IMR-90 (cell line): ENCODE data around the gene STK25. TPM values are rescaled to one million over a fixed set of nuclear protein-coding genes. Genes with fewer than 3 reads are reported as not detected.

ENCODE experiments used
- ATAC-seq: fragments of 200-7000 bp; cut with Tn5 transposase; 2 replicates; pipeline ENCODE4 v1.9.1; 2020; ENCODE audit warnings: low read depth, mild to moderate bottlenecking, moderate library complexity
- BruUV-seq: library from RNA; stranded (reverse); fragments of 400-500 nt; replicated peaks from 2 replicates; lab custom pipeline; 2021; lab: Mats Ljungman, UMichigan
- CTCF ChIA-PET: fragments of 300-600 bp; formaldehyde crosslinking; extraction: SDS; loops from one replicate; lab custom pipeline; 2021; ENCODE audit warnings: antibody characterized with exemption; lab: Yijun Ruan, JAX
- POLR2A ChIA-PET: fragments of 300-600 bp; sonication (Branson Sonifier 250); formaldehyde crosslinking; loops from one replicate; lab custom pipeline; 2022; ENCODE audit warnings: antibody characterized with exemption; ENCODE audit not compliant: unreplicated experiment; lab: Charles Lee
- DNase-seq: peaks from one replicate; pipeline ENCODE4 v3.0.0; 2013
- H2AFZ ChIP-seq: replicated peaks from 2 replicates; pipeline ENCODE3; 2013; ENCODE audit warnings: low read length, mild to moderate bottlenecking; ENCODE audit not compliant: poor library complexity
- H2AK5ac ChIP-seq: 2 replicates; pipeline ENCODE4 v1.6.1; 2013; ENCODE audit warnings: low read depth, low read length, inconsistent platforms
- H2AK9ac ChIP-seq: replicated peaks from 2 replicates; pipeline ENCODE3; 2013; ENCODE audit warnings: mild to moderate bottlenecking, low read depth, low read length, moderate library complexity; ENCODE audit not compliant: poor library complexity
- H2BK120ac ChIP-seq: 2 replicates; pipeline ENCODE4 v1.6.1; 2013; ENCODE audit warnings: low read depth, low read length, inconsistent platforms
- H2BK15ac ChIP-seq: 3 replicates; pipeline ENCODE4 v1.6.1; 2013; ENCODE audit warnings: low read depth, low read length, inconsistent platforms
- H2BK20ac ChIP-seq: 2 replicates; pipeline ENCODE4 v1.6.1; 2013; ENCODE audit warnings: low read depth, mild to moderate bottlenecking, inconsistent platforms, low read length, moderate library complexity
- H2BK5ac ChIP-seq: 2 replicates; pipeline ENCODE4 v1.6.1; 2013; ENCODE audit warnings: mild to moderate bottlenecking, low read depth, low read length, inconsistent platforms; ENCODE audit not compliant: poor library complexity, severe bottlenecking
- H3K14ac ChIP-seq: replicated peaks from 2 replicates; pipeline ENCODE4 v1.6.1; 2013; ENCODE audit warnings: low read depth, low read length, inconsistent platforms
- H3K18ac ChIP-seq: 2 replicates; pipeline ENCODE4 v1.6.1; 2013; ENCODE audit warnings: low read depth, low read length, control low read depth
- H3K23ac ChIP-seq: 2 replicates; pipeline ENCODE4 v1.6.1; 2013; ENCODE audit warnings: low read depth, low read length, inconsistent platforms
- H3K27ac ChIP-seq: 2 replicates; pipeline ENCODE4 v1.5.1; 2013; ENCODE audit warnings: mild to moderate bottlenecking, control low read depth, low read length; ENCODE audit not compliant: insufficient read depth
- H3K27me3 ChIP-seq: 2 replicates; pipeline ENCODE4 v1.6.1; 2013; ENCODE audit warnings: low read length; ENCODE audit not compliant: control insufficient read depth, insufficient read depth
- H3K36me3 ChIP-seq: 2 replicates; pipeline ENCODE4 v1.6.1; 2013; ENCODE audit warnings: low read length, mixed read lengths; ENCODE audit not compliant: control insufficient read depth, insufficient read depth
- H3K4ac ChIP-seq: 2 replicates; pipeline ENCODE4 v1.6.1; 2013; ENCODE audit warnings: low read depth, low read length, inconsistent platforms
- H3K4me1 ChIP-seq: 2 replicates; pipeline ENCODE4 v1.6.1; 2013; ENCODE audit warnings: low read length, mixed read lengths; ENCODE audit not compliant: control insufficient read depth, insufficient read depth
- H3K4me2 ChIP-seq: 2 replicates; pipeline ENCODE4 v1.6.1; 2013; ENCODE audit warnings: low read depth, mild to moderate bottlenecking, control low read depth, low read length, moderate library complexity
- H3K4me3 ChIP-seq: 2 replicates; pipeline ENCODE4 v1.5.1; 2013; ENCODE audit warnings: low read depth, mild to moderate bottlenecking, control low read depth, low read length, moderate library complexity; ENCODE audit not compliant: insufficient read depth
- H3K56ac ChIP-seq: 2 replicates; pipeline ENCODE4 v1.6.1; 2013; ENCODE audit warnings: low read length, inconsistent platforms; ENCODE audit not compliant: insufficient read depth; ENCODE audit errors: extremely low read depth
- H3K79me1 ChIP-seq, 2 experiments: 2 replicates each; pipeline ENCODE4 v1.6.1; 2013; ENCODE audit warnings: low read length in 2 of 2, inconsistent platforms in 1 of 2, low read depth in 1 of 2
- H3K9ac ChIP-seq: 2 replicates; pipeline ENCODE4 v1.6.1; 2013; ENCODE audit warnings: low read depth, low read length, control low read depth
- H3K9me1 ChIP-seq: 2 replicates; pipeline ENCODE4 v1.6.1; 2013; ENCODE audit warnings: low read length, inconsistent platforms; ENCODE audit not compliant: insufficient read depth
- H3K9me3 ChIP-seq: 2 replicates; pipeline ENCODE4 v1.6.1; 2013; ENCODE audit warnings: low read length; ENCODE audit not compliant: control insufficient read depth, insufficient read depth
- H4K20me1 ChIP-seq: 2 replicates; pipeline ENCODE4 v1.6.1; 2013; ENCODE audit warnings: low read length, inconsistent platforms; ENCODE audit not compliant: insufficient read depth
- H4K5ac ChIP-seq: 2 replicates; pipeline ENCODE4 v1.6.1; 2013; ENCODE audit warnings: mild to moderate bottlenecking, low read depth, low read length, control low read depth
- H4K8ac ChIP-seq, 2 experiments: 2 replicates each; pipeline ENCODE4 v1.6.1; 2013; ENCODE audit warnings: low read depth in 2 of 2, low read length in 2 of 2, control low read depth in 1 of 2, inconsistent platforms in 1 of 2
- H4K91ac ChIP-seq: 2 replicates; pipeline ENCODE4 v1.6.1; 2013; ENCODE audit warnings: low read depth, low read length, inconsistent platforms; ENCODE audit not compliant: insufficient read depth
- BHLHE40 ChIP-seq: fragments of 150-350 bp; IDR thresholded peaks from 2 replicates; pipeline ENCODE4 v1.6.1; 2016; ENCODE audit warnings: mild to moderate bottlenecking, low read depth, low read length
- CEBPB ChIP-seq: IDR thresholded peaks from 2 replicates; pipeline ENCODE4 v1.6.1; 2012; ENCODE audit warnings: low read depth, low read length, improper control_type of control experiment
- CHD1 ChIP-seq: IDR thresholded peaks from 2 replicates; pipeline ENCODE4 v1.6.1; 2012; ENCODE audit warnings: low read depth, low read length, improper control_type of control experiment
- FOS ChIP-seq: fragments of 150-350 bp; IDR thresholded peaks from 2 replicates; pipeline ENCODE4 v1.6.1; 2016; ENCODE audit warnings: low read depth, low read length
- MAFK ChIP-seq: IDR thresholded peaks from 2 replicates; pipeline ENCODE4 v1.6.1; 2012; ENCODE audit warnings: low read depth, low read length, improper control_type of control experiment
- MAZ ChIP-seq: IDR thresholded peaks from 2 replicates; pipeline ENCODE4 v1.6.1; 2012; ENCODE audit warnings: low read depth, mild to moderate bottlenecking, low read length, improper control_type of control experiment, moderate library complexity, borderline replicate concordance
- MXI1 ChIP-seq: IDR thresholded peaks from 2 replicates; pipeline ENCODE4 v1.6.1; 2012; ENCODE audit warnings: low read depth, mild to moderate bottlenecking, low read length, moderate library complexity, borderline replicate concordance
- NFE2L2 ChIP-seq: fragments of 150-350 bp; IDR thresholded peaks from 2 replicates; pipeline ENCODE4 v1.6.1; 2016; ENCODE audit warnings: low read depth, mild to moderate bottlenecking, low read length
- POLR2A ChIP-seq: IDR thresholded peaks from 2 replicates; pipeline ENCODE4 v1.6.1; 2012; ENCODE audit warnings: mild to moderate bottlenecking, low read depth, low read length
- RAD21 ChIP-seq: IDR thresholded peaks from 2 replicates; pipeline ENCODE4 v1.6.1; 2012; ENCODE audit warnings: low read length, improper control_type of control experiment
- RCOR1 ChIP-seq: IDR thresholded peaks from 2 replicates; pipeline ENCODE4 v1.6.1; 2012; ENCODE audit warnings: mild to moderate bottlenecking, low read length, improper control_type of control experiment; ENCODE audit not compliant: insufficient replicate concordance
- RFX5 ChIP-seq: IDR thresholded peaks from 2 replicates; pipeline ENCODE4 v1.8.0; 2012; ENCODE audit warnings: low read depth, mild to moderate bottlenecking, low read length, moderate library complexity
- SMC3 ChIP-seq: fragments of 150-350 bp; IDR thresholded peaks from 2 replicates; pipeline ENCODE4 v1.6.1; 2016; ENCODE audit warnings: low read depth, mild to moderate bottlenecking, antibody characterized with exemption, low read length, moderate library complexity
- WGBS, 2 experiments: methylation state at CpG; one replicate each; pipeline versions ENCODE4 v1.1.5 to v1.1.7; 2013; ENCODE audit warnings: missing lambda C conversion rate in 2 of 2; ENCODE audit not compliant: insufficient read length in 1 of 2; ENCODE audit errors: extremely low coverage in 2 of 2; 5-methylcytosine and 5-hydroxymethylcytosine counted together
- dilution Hi-C: fragments of 300-500 bp; cut with HindIII; formaldehyde crosslinking; loops from one replicate; pipeline ENCODE4 v1.14.3; 2018; ENCODE audit warnings: low sequenced_read_pairs; ENCODE audit not compliant: unreplicated experiment
- in situ Hi-C: fragments of 300-500 bp; cut with MboI; formaldehyde crosslinking; loops from 3 replicates; pipeline ENCODE4 v1.14.3; 2019; ENCODE audit warnings: low sequenced_read_pairs, inconsistent platforms, mixed read lengths
- intact Hi-C: fragments of 100-400 bp; cut with micrococcal nuclease; formaldehyde crosslinking; loops from 2 replicates; pipeline ENCODE4 v1.10.0; 2022
- polyA plus RNA-seq, 3 experiments: library from polyadenylated mRNA; depleted of rRNA; stranded (reverse); fragments of >200 nt; gene quantifications; 2 replicates each; pipeline ENCODE4 v1.2.3, GENCODE V29; 2012; ENCODE audit warnings: low replicate concordance in 1 of 3
- total RNA-seq: library from RNA; depleted of rRNA; stranded (reverse); fragments of >200 nt; gene quantifications from 2 replicates; pipeline ENCODE4 v1.2.3, GENCODE V29; 2012
- TF ChIP-seq, protein P1 (sequence below): fragments of 150-350 bp; IDR thresholded peaks from 2 replicates; pipeline ENCODE4 v1.6.1; 2016; ENCODE audit warnings: low read depth, mild to moderate bottlenecking, low read length, moderate library complexity, borderline replicate concordance
- TF ChIP-seq, protein P2 (sequence below): fragments of 150-350 bp; IDR thresholded peaks from 2 replicates; pipeline ENCODE4 v1.6.1; 2017; ENCODE audit warnings: mild to moderate bottlenecking, antibody characterized with exemption, low read length, low read depth
- TF ChIP-seq, protein P3 (sequence below): conservative IDR thresholded peaks from 2 replicates; pipeline ENCODE4 v1.5.1; 2012; ENCODE audit warnings: mild to moderate bottlenecking, low read depth, low read length, improper control_type of control experiment

Gene STK25
- total and polyA plus RNA-seq, 2 of the 4 experiments (the other 2 are of a cell fraction), result 258 to 392 TPM

DNA sequence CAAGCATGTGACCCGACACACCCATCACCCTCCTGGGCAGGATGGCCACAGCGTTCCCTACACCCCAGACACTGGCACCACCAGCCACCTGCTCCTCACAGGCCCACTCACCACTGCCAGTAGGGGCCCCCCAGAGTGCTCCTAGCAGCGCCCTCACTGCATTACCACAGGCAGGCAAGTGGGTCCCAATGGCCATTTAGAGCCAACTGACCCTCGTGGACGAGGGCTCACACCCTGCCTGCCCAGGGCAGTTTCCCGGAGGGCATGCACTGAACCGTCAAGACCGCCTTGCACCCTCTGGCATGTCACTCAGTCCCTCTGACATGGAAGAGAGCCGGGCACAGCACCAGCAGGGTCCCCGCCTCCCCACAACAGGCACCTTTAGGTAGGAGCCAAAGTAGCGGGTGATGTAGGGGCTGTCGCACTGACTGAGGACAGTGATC, 7.3 kb downstream of the STK25 start:
- H3K23ac ChIP-seq, result no peak overlapping the region
- no peak overlapping the region for H3K27ac ChIP-seq
- no TSS peak for BruUV-seq
- peaks cover 16 to 73% of the 10 kb centered on the region in 2 experiments for H3K79me1 ChIP-seq
- H4K91ac ChIP-seq, result no peak overlapping the region
- H2AK9ac ChIP-seq, result no peak overlapping the region
- H3K4ac ChIP-seq, result no peak overlapping the region
- H3K4me3 ChIP-seq, result no peak overlapping the region
- intact Hi-C loops (no loop called here), in situ Hi-C loops (no loop called here), dilution Hi-C loops (no loop called here)
- no peaks in the 10 kb centered on the region for H3K9me3 ChIP-seq
- no peak overlapping the region for H2BK15ac ChIP-seq
- H3K14ac ChIP-seq, result no peak overlapping the region
- no peaks in the 10 kb centered on the region for H3K27me3 ChIP-seq
- peaks cover 19% of the 10 kb centered on the region for H3K9me1 ChIP-seq
- H2AFZ ChIP-seq, result no peak overlapping the region
- peaks cover 45% of the 10 kb centered on the region for H3K36me3 ChIP-seq
- H3K18ac ChIP-seq, result no peak overlapping the region
- no peak for DNase-seq
- no peak overlapping the region for H2BK20ac ChIP-seq
- no peak overlapping the region for H3K4me2 ChIP-seq
- TF ChIP-seq MAFK, result no peak
- TF ChIP-seq, protein P1, sequence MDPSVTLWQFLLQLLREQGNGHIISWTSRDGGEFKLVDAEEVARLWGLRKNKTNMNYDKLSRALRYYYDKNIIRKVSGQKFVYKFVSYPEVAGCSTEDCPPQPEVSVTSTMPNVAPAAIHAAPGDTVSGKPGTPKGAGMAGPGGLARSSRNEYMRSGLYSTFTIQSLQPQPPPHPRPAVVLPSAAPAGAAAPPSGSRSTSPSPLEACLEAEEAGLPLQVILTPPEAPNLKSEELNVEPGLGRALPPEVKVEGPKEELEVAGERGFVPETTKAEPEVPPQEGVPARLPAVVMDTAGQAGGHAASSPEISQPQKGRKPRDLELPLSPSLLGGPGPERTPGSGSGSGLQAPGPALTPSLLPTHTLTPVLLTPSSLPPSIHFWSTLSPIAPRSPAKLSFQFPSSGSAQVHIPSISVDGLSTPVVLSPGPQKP, result no peak
- no peak for TF ChIP-seq MXI1
- no peak for TF ChIP-seq RAD21
- TF ChIP-seq, protein P2, sequence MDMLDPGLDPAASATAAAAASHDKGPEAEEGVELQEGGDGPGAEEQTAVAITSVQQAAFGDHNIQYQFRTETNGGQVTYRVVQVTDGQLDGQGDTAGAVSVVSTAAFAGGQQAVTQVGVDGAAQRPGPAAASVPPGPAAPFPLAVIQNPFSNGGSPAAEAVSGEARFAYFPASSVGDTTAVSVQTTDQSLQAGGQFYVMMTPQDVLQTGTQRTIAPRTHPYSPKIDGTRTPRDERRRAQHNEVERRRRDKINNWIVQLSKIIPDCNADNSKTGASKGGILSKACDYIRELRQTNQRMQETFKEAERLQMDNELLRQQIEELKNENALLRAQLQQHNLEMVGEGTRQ, result no peak
- no peak for TF ChIP-seq RCOR1
- no peak for TF ChIP-seq CHD1
- TF ChIP-seq RFX5, result no peak
- no peak for TF ChIP-seq BHLHE40
- TF ChIP-seq CEBPB, result no peak
- TF ChIP-seq, protein P3, sequence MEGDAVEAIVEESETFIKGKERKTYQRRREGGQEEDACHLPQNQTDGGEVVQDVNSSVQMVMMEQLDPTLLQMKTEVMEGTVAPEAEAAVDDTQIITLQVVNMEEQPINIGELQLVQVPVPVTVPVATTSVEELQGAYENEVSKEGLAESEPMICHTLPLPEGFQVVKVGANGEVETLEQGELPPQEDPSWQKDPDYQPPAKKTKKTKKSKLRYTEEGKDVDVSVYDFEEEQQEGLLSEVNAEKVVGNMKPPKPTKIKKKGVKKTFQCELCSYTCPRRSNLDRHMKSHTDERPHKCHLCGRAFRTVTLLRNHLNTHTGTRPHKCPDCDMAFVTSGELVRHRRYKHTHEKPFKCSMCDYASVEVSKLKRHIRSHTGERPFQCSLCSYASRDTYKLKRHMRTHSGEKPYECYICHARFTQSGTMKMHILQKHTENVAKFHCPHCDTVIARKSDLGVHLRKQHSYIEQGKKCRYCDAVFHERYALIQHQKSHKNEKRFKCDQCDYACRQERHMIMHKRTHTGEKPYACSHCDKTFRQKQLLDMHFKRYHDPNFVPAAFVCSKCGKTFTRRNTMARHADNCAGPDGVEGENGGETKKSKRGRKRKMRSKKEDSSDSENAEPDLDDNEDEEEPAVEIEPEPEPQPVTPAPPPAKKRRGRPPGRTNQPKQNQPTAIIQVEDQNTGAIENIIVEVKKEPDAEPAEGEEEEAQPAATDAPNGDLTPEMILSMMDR, result no peak
- TF ChIP-seq FOS, result no peak
- TF ChIP-seq SMC3, result no peak
- TF ChIP-seq POLR2A, result no peak
- TF ChIP-seq NFE2L2, result no peak
- no peak for TF ChIP-seq MAZ
- ChIA-PET POLR2A (no interaction called here), CTCF (no interaction called here)
- peaks cover 5% of the 10 kb centered on the region; the same call in 1 of the 2 replicates for H3K4me1 ChIP-seq
- H3K56ac ChIP-seq, result no peak overlapping the region
- no peak overlapping the region for H2AK5ac ChIP-seq
- peaks cover 60% of the 10 kb centered on the region for H4K20me1 ChIP-seq
- H2BK120ac ChIP-seq, result no peak overlapping the region
- H4K8ac ChIP-seq, result no peak overlapping the region
- no CpG with 5 or more reads among the region's 12 CpGs for WGBS, 2 experiments
- no peak overlapping the region for H2BK5ac ChIP-seq
- ATAC-seq, result no peak
- H4K5ac ChIP-seq, result no peak overlapping the region
- H3K9ac ChIP-seq, result no peak overlapping the region
